H1 (cell line): Measurements from ENCODE around the gene TMEM235. TPM values are rescaled to one million over a fixed set of nuclear protein-coding genes. Genes with fewer than 3 reads are reported as not detected.

ENCODE experiments used
- JUN ChIP-seq: IDR thresholded peaks from 2 replicates; pipeline ENCODE4 v1.6.1; 2011; ENCODE audit warnings: low read depth, mild to moderate bottlenecking, improper control_type of control experiment, low read length
- NANOG ChIP-seq: IDR thresholded peaks from 2 replicates; pipeline ENCODE4 v1.6.1; 2011; ENCODE audit warnings: low read length, low read depth, mild to moderate bottlenecking, inconsistent platforms; ENCODE audit not compliant: insufficient read depth, poor library complexity, severe bottlenecking
- NRF1 ChIP-seq: IDR thresholded peaks from 2 replicates; pipeline ENCODE4 v1.6.1; 2011; ENCODE audit warnings: mild to moderate bottlenecking, low read depth, low read length, improper control_type of control experiment
- SIX5 ChIP-seq: IDR thresholded peaks from 2 replicates; pipeline ENCODE4 v1.6.1; 2011; ENCODE audit warnings: mild to moderate bottlenecking, low read depth, low read length
- SRF ChIP-seq: IDR thresholded peaks from 2 replicates; pipeline ENCODE4 v1.6.1; 2011; ENCODE audit warnings: mild to moderate bottlenecking, low read depth, low read length, moderate library complexity
- TAF1 ChIP-seq: IDR thresholded peaks from 2 replicates; pipeline ENCODE4 v1.6.1; 2011; ENCODE audit warnings: mild to moderate bottlenecking, low read depth, low read length
- polyA plus RNA-seq, 7 experiments: library from polyadenylated mRNA; depleted of rRNA in 3 of 7; stranded (reverse) in 5 of 7; unstranded in 2 of 7; fragments of >200 nt in 5 of 7; fragments of 200-250 nt in 2 of 7; gene quantifications; 1 replicate in 5 of 7; 2 replicates in 1 of 7; 4 replicates in 1 of 7; pipeline versions ENCODE4 v1.2.1 to v1.2.3, GENCODE V29; 2011 to 2013; ENCODE audit warnings: missing spikeins in 2 of 7, mixed read lengths in 2 of 7
- total RNA-seq: library from RNA; stranded (reverse); fragmentation: NEBNext Ultra II Directional; extraction: Animal tissue kit (Norgen Biotek cat#: 25700); gene quantifications from 2 replicates; pipeline ENCODE4 v1.2.1, GENCODE V29; 2021
- TF ChIP-seq, protein P1 (sequence below), 3 experiments: IDR thresholded peaks; 1 replicate in 2 of 3; 2 replicates in 1 of 3; pipeline versions ENCODE4 v1.5.1 to v1.6.1; 2011; ENCODE audit warnings: low read length in 3 of 3, mild to moderate bottlenecking in 3 of 3, inconsistent platforms in 2 of 3, low read depth in 1 of 3, moderate library complexity in 1 of 3; ENCODE audit not compliant: insufficient read depth in 1 of 3; ENCODE audit errors: control extremely low read depth in 1 of 3

TMEM235 gene
- total and polyA plus RNA-seq, 2 of the 8 experiments (the other 6 are each of a cell fraction or from before 2014, with no cell fraction given): 0.05 to 0.15 TPM

DNA sequence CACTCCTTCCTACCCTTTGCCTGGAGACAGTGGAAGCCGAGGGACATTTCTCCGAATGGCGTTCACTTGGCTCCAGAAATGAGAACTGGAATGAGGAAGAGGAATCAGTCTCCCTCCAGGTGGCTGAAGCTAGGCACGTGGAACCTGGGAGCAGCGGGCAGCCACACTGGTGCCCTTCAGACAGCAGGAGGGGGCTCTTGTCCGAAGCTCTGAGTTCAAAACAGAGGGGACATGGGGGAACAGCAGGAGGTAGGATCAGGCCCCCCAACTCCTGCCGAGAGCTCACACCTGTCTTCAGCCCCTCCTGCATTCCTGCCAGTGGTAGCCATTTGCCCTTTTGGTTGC, 41.5 kb downstream of the TMEM235 start (continued):
- TF ChIP-seq SRF (no peak), NRF1 (no peak), SIX5 (no peak), JUN (no peak), TAF1 (no peak), NANOG (no peak)
- TF ChIP-seq, protein P1, sequence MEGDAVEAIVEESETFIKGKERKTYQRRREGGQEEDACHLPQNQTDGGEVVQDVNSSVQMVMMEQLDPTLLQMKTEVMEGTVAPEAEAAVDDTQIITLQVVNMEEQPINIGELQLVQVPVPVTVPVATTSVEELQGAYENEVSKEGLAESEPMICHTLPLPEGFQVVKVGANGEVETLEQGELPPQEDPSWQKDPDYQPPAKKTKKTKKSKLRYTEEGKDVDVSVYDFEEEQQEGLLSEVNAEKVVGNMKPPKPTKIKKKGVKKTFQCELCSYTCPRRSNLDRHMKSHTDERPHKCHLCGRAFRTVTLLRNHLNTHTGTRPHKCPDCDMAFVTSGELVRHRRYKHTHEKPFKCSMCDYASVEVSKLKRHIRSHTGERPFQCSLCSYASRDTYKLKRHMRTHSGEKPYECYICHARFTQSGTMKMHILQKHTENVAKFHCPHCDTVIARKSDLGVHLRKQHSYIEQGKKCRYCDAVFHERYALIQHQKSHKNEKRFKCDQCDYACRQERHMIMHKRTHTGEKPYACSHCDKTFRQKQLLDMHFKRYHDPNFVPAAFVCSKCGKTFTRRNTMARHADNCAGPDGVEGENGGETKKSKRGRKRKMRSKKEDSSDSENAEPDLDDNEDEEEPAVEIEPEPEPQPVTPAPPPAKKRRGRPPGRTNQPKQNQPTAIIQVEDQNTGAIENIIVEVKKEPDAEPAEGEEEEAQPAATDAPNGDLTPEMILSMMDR (IDR thresholded peaks at IDR 0.05; ENCODE audit: control extremely low read depth in 1 of 3, insufficient read depth in 1 of 3, low read depth in 1 of 3, low read length in 3 of 3): no peak
- TF ChIP-seq, all 59 proteins: peak for 0
